ENCODE measurements around the gene MYO5C. TPM values are rescaled to one million over a fixed set of nuclear protein-coding genes. Genes with fewer than 3 reads are reported as not detected.

Gene MYO5C
- total and polyA plus RNA-seq, 2 of the 13 experiments (the other 11 are each of a cell fraction or from before 2014, with no cell fraction given): 15.7 to 23.7 TPM

DNA sequence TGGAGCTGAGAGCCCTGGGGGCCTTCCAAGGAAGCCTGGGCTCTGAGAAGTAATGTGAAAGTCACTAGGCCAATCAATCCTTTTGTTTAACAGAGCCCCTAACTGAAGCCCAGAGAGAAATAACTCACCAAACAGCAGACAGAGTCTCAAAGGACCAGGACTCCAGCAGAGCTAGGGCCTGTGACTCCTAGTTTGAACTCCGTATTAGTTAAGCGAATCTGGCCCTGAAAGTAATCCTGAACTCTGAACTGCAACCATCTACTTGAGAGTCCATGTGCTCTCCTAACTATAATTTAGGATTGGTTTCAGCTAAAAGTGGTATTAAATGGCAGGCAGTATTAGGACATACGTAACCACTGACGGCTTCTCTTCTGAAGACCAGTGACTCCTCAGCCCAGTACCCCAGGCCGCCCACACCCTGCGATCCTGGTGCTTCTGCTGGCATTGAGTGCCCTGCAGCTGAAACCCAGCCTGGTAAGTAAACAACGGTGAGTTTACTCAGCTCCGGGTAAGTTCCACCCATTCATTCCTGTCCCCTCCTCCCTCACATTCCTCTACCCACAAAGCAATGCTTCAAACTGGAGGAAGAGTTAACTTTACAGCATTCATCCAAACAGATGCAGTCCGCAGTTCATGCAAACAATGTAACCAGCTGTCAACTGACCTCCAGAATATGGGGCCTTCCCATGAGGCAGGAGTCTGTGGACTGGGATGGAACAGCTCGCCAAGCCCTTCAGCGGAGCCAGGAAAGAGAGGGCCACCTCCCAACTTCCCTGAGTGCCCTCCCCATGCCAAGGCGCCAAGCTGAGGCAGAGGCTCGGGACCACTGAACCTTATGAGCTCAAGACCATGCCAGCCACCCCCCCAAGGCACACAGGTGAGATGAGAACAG is 7.3 kb downstream of the MYO5C start (continued):
- TF ChIP-seq, protein P1, sequence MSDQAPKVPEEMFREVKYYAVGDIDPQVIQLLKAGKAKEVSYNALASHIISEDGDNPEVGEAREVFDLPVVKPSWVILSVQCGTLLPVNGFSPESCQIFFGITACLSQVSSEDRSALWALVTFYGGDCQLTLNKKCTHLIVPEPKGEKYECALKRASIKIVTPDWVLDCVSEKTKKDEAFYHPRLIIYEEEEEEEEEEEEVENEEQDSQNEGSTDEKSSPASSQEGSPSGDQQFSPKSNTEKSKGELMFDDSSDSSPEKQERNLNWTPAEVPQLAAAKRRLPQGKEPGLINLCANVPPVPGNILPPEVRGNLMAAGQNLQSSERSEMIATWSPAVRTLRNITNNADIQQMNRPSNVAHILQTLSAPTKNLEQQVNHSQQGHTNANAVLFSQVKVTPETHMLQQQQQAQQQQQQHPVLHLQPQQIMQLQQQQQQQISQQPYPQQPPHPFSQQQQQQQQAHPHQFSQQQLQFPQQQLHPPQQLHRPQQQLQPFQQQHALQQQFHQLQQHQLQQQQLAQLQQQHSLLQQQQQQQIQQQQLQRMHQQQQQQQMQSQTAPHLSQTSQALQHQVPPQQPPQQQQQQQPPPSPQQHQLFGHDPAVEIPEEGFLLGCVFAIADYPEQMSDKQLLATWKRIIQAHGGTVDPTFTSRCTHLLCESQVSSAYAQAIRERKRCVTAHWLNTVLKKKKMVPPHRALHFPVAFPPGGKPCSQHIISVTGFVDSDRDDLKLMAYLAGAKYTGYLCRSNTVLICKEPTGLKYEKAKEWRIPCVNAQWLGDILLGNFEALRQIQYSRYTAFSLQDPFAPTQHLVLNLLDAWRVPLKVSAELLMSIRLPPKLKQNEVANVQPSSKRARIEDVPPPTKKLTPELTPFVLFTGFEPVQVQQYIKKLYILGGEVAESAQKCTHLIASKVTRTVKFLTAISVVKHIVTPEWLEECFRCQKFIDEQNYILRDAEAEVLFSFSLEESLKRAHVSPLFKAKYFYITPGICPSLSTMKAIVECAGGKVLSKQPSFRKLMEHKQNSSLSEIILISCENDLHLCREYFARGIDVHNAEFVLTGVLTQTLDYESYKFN (CRISPR knock-in tag; conservative IDR thresholded peaks at IDR 0.05): peak; percentile 98
- TF ChIP-seq ZNF430 (CRISPR knock-in tag; IDR thresholded peaks at IDR 0.05): 0 out of 2 replicates have a peak, but pooled peaks have one; percentile 38
- TF ChIP-seq, protein P2, sequence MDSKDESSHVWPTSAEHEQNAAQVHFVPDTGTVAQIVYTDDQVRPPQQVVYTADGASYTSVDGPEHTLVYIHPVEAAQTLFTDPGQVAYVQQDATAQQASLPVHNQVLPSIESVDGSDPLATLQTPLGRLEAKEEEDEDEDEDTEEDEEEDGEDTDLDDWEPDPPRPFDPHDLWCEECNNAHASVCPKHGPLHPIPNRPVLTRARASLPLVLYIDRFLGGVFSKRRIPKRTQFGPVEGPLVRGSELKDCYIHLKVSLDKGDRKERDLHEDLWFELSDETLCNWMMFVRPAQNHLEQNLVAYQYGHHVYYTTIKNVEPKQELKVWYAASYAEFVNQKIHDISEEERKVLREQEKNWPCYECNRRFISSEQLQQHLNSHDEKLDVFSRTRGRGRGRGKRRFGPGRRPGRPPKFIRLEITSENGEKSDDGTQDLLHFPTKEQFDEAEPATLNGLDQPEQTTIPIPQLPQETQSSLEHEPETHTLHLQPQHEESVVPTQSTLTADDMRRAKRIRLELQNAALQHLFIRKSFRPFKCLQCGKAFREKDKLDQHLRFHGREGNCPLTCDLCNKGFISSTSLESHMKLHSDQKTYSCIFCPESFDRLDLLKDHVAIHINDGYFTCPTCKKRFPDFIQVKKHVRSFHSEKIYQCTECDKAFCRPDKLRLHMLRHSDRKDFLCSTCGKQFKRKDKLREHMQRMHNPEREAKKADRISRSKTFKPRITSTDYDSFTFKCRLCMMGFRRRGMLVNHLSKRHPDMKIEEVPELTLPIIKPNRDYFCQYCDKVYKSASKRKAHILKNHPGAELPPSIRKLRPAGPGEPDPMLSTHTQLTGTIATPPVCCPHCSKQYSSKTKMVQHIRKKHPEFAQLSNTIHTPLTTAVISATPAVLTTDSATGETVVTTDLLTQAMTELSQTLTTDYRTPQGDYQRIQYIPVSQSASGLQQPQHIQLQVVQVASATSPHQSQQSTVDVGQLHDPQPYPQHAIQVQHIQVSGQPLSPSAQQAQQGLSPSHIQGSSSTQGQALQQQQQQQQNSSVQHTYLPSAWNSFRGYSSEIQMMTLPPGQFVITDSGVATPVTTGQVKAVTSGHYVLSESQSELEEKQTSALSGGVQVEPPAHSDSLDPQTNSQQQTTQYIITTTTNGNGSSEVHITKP (CRISPR knock-in tag; IDR thresholded peaks at IDR 0.05; ENCODE audit: low read depth): peak; percentile 86
- TF ChIP-seq MED13 (CRISPR knock-in tag; IDR thresholded peaks at IDR 0.05): peak; percentile 76; the same call in 1 of the 2 replicates
- TF ChIP-seq GFI1 (CRISPR knock-in tag; IDR thresholded peaks at IDR 0.05; ENCODE audit: borderline replicate concordance): peak; percentile 90
- peak; percentile 93; the same call in 1 of the 2 replicates for TF ChIP-seq BRCA1 (CRISPR knock-in tag; IDR thresholded peaks at IDR 0.05)
- TF ChIP-seq, protein P3, sequence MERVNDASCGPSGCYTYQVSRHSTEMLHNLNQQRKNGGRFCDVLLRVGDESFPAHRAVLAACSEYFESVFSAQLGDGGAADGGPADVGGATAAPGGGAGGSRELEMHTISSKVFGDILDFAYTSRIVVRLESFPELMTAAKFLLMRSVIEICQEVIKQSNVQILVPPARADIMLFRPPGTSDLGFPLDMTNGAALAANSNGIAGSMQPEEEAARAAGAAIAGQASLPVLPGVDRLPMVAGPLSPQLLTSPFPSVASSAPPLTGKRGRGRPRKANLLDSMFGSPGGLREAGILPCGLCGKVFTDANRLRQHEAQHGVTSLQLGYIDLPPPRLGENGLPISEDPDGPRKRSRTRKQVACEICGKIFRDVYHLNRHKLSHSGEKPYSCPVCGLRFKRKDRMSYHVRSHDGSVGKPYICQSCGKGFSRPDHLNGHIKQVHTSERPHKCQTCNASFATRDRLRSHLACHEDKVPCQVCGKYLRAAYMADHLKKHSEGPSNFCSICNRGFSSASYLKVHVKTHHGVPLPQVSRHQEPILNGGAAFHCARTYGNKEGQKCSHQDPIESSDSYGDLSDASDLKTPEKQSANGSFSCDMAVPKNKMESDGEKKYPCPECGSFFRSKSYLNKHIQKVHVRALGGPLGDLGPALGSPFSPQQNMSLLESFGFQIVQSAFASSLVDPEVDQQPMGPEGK (CRISPR knock-in tag; IDR thresholded peaks at IDR 0.05): peak; percentile 80
- TF ChIP-seq ZNF792 (CRISPR knock-in tag; IDR thresholded peaks at IDR 0.05): peak; percentile 80
- no peak for TF ChIP-seq ZNF672 (CRISPR knock-in tag; IDR thresholded peaks at IDR 0.05)
- TF ChIP-seq, protein P4, sequence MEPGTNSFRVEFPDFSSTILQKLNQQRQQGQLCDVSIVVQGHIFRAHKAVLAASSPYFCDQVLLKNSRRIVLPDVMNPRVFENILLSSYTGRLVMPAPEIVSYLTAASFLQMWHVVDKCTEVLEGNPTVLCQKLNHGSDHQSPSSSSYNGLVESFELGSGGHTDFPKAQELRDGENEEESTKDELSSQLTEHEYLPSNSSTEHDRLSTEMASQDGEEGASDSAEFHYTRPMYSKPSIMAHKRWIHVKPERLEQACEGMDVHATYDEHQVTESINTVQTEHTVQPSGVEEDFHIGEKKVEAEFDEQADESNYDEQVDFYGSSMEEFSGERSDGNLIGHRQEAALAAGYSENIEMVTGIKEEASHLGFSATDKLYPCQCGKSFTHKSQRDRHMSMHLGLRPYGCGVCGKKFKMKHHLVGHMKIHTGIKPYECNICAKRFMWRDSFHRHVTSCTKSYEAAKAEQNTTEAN (CRISPR knock-in tag; conservative IDR thresholded peaks at IDR 0.05): peak; percentile 77; the same call in 1 of the 2 replicates
- peak; percentile 74 for TF ChIP-seq IRF2 (CRISPR knock-in tag; IDR thresholded peaks at IDR 0.05)
- TF ChIP-seq, protein P5, sequence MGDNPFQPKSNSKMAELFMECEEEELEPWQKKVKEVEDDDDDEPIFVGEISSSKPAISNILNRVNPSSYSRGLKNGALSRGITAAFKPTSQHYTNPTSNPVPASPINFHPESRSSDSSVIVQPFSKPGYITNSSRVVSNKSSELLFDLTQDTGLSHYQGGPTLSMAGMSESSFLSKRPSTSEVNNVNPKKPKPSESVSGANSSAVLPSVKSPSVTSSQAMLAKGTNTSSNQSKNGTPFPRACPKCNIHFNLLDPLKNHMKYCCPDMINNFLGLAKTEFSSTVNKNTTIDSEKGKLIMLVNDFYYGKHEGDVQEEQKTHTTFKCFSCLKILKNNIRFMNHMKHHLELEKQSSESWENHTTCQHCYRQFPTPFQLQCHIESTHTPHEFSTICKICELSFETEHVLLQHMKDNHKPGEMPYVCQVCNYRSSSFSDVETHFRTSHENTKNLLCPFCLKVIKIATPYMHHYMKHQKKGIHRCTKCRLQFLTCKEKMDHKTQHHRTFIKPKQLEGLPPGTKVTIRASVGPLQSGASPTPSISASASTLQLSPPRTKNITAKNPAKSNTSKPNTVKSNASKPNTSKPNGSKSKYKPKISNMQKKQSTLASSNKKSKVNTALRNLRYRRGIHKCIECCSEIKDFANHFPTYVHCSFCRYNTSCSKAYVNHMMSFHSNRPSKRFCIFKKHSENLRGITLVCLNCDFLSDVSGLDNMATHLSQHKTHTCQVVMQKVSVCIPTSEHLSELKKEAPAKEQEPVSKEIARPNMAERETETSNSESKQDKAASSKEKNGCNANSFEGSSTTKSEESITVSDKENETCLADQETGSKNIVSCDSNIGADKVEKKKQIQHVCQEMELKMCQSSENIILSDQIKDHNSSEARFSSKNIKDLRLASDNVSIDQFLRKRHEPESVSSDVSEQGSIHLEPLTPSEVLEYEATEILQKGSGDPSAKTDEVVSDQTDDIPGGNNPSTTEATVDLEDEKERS (CRISPR knock-in tag; IDR thresholded peaks at IDR 0.05): 0 out of 2 replicates have a peak, but pooled peaks have one; percentile 86
- TF ChIP-seq ISL2 (CRISPR knock-in tag; IDR thresholded peaks at IDR 0.05): peak; percentile 88
- no peak for TF ChIP-seq ZNF30 (CRISPR knock-in tag; IDR thresholded peaks at IDR 0.05)
